Lower leg skin (tissue), 3 donors: ENCODE data around the gene CCDC39.

Source experiments
- POLR2A ChIP-seq, 2 donors: fragments of 450-650 bp; IDR thresholded peaks; one replicate each; pipeline ENCODE4 v1.6.1; 2016 to 2017; ENCODE audit warnings: antibody characterized with exemption in 2 of 2, mild to moderate bottlenecking in 1 of 2, moderate library complexity in 1 of 2
- TF ChIP-seq, protein P1 (sequence below), 3 donors: fragments of 450-650 bp; IDR thresholded peaks; one replicate each; pipeline ENCODE4 v1.5.1; 2016; ENCODE audit warnings: antibody characterized with exemption in 3 of 3, mild to moderate bottlenecking in 3 of 3, moderate library complexity in 2 of 3

DNA sequence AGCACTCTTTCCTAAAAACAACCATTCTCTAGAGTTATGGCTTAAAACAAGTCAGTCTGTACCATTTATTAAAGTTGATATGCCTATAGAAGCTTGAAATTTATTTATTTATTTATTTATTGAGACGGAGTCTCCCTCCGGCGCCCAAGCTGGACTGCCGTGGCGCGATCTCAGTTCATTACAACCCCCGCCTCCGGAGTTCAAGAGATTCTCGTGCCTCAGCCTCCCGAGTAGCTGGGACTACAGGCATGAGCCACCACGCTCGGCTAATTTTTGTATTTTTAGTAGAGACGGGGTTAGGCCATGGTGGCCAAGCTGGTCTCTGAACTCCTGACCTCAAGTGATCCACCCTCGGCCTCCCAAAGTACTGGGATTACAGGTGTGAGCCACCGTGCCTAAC, 78.8 kb downstream of the CCDC39 start:
- TF ChIP-seq, protein P1, sequence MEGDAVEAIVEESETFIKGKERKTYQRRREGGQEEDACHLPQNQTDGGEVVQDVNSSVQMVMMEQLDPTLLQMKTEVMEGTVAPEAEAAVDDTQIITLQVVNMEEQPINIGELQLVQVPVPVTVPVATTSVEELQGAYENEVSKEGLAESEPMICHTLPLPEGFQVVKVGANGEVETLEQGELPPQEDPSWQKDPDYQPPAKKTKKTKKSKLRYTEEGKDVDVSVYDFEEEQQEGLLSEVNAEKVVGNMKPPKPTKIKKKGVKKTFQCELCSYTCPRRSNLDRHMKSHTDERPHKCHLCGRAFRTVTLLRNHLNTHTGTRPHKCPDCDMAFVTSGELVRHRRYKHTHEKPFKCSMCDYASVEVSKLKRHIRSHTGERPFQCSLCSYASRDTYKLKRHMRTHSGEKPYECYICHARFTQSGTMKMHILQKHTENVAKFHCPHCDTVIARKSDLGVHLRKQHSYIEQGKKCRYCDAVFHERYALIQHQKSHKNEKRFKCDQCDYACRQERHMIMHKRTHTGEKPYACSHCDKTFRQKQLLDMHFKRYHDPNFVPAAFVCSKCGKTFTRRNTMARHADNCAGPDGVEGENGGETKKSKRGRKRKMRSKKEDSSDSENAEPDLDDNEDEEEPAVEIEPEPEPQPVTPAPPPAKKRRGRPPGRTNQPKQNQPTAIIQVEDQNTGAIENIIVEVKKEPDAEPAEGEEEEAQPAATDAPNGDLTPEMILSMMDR (IDR thresholded peaks at IDR 0.05): no peak
- TF ChIP-seq POLR2A (IDR thresholded peaks at IDR 0.05): no peak
